GM19397 (cell line): ENCODE results near the gene OBP2B.
"Not testable (repeated sequence)": the region's sequence is repeated elsewhere in the genome, so short reads cannot be mapped to it uniquely, and the experiment has no call there.

Experiments
- ATAC-seq: cut with Tn5 transposase; IDR thresholded peaks from one replicate; pipeline ENCODE4 v1.9.1; 2021; ENCODE audit warnings: mild to moderate bottlenecking, moderate library complexity; ENCODE audit not compliant: unreplicated experiment

Gene OBP2B

GRCh38 chr9:133208880-133209300 lies at the start of gene OBP2B:
OBP2B (minus strand) TSS chr9:133209250; CDS start chr9:133209199, 51 bp downstream.
- ATAC-seq, result not testable (repeated sequence)

DNA sequence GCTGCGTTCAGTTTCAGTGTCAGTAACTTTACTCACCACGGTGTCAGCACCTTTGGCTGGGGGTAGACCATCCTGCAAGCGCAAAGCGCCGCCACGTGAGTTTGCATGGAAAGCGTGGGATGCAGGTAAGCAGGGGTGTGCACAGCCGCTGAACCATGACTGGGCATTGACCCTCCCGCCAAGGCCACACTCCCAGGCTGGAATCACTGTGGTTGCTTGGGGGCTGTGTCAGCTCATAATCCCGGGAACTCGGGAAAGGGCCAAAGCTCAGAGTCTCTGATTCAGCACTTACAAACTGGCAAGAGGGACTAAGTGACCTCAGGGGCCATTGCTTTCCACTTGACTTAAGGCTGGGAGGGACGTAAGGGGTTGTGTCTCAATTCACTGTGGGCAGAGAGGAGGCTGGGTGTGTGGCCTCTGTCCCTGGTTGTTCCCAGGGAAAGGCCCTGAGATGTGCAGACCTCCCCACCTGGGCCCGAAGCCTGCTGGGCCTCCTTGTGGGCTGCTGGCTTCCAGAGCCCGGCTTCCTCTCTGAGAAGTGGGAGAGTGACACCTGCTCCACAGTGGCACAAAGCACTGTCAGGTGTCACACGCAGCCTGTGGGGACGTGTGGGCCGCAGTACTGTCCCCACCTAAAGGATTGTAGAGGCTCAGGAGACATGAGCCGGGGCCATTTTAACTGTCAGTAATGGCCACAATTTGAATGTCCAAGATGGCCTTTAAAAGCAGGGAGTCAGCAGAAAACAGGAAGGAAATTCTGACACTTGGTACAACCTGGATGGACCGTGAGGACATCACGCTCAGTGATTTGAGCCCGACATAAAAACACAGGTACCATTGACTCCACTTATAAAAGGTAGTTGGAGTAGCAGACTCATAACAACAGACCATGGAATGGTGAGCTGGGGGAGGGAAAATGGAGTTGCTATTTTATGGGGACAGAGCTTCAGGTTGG lies 49.3 kb upstream of the OBP2B start:
- no peak for ATAC-seq

DNA sequence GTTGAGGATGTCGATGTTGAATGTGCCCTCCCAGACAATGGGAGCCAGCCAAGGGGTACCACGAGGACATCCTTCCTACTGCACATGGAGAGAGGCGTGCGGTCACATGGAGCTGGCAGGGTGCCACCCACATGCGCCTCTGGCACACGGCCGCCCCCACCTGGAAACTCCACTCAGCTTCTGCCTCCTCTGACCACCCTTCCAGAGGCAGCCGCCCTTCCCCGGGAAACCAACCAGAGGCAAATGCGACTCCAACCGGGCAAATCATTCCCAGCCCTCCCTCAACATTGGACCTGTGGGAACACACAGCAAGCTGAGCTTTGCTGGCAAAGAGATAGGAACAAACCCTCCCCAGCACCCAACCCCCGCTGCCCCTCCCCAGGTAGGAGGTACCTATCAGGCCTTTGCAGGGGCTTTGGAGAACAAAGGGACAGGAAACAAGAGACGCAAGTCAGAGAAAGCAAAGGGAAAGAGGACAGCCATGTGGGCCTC lies 48.5 kb upstream of the OBP2B start:
- ATAC-seq, result no peak

GRCh38 chr9:133256686-133257091 lies 47.6 kb upstream of the OBP2B start:
- ATAC-seq, result no peak

DNA sequence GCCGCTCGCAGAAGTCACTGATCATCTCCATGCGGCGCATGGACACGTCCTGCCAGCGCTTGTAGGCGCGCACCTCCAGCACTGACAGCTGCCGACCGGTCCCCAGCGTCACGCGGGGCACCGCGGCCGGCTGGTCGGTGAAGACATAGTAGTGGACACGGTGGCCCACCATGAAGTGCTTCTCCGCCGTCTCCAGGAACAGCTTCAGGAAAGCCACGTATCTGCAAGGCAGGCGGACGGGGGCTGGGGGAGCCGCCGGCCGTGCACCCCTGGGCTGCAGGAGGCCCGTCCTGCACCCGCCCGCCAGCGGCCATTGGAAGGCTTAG lies 47.0 kb upstream of the OBP2B start:
- no peak for ATAC-seq

DNA sequence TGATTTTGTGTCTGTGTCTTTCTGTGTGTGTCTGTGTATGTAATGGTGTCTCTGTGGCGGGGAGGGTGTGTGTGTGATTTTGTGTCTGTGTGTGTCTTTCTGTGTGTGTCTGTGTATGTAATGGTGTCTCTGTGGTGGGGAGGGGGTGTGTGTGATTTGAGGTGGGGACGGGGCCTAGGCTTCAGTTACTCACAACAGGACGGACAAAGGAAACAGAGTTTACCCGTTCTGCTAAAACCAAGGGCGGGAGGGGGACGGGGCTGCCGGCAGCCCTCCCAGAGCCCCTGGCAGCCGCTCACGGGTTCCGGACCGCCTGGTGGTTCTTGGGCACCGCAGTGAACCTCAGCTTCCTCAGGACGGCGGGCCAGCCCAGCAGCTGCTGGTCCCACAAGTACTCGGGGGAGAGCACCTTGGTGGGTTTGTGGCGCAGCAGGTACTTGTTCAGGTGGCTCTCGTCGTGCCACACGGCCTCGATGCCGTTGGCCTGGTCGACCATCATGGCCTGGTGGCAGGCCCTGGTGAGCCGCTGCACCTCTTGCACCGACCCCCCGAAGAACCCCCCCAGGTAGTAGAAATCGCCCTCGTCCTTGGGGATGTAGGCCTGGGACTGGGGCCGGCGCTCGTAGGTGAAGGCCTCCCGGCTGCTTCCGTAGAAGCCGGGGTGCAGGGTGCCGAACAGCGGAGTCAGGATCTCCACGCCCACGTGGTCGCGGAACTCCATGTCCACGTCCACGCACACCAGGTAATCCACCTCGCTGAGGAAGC lies 46.5 kb upstream of the OBP2B start:
- no peak for ATAC-seq

GRCh38 chr9:133254471-133254870 lies 45.4 kb upstream of the OBP2B start:
- no peak for ATAC-seq

DNA sequence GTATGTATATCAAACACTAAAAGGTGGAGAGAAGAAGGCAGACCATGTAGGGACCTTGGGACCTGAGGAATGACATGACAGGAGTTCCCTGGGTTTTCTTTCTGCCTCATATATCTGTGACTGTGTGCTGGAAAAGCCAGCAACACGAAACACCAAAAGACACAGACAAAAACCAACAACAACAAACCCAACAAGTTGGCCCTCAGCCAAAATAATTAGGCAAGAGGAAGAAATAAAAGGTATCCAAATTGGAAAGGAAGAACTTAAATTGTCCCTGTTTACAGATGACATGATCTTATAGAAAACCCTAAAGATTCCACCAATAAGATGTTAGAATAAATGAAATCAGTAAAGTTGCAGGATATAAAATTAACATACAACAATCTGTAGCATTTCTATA lies 44.2 kb upstream of the OBP2B start:
- no peak for ATAC-seq

- ATAC-seq, result no peak
Measured at GRCh38 chr9:133252301-133253020, 43.4 kb upstream of the OBP2B start.

DNA sequence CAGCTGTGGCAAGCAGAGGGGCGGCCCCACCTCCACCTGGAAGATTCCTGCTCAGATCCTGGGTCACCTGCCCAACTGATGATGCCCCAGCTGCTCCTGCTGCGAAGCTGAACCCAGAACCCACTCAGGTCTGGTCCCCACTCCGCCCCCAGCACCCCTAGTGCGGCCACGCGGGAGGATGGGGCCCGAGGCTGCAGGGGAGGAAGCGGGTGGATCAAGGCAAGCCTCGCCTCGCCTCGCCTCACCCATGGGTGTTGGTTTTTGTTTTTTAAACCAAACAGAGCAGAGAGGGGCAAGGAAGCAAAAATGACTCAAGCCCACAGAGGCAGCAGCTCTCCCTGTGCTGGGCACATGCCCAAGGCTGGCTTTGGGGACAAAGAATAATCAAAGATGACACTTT lies 42.7 kb upstream of the OBP2B start:
- no peak for ATAC-seq

GRCh38 chr9:133251221-133251620 lies 42.2 kb upstream of the OBP2B start:
- not testable (repeated sequence) for ATAC-seq

DNA sequence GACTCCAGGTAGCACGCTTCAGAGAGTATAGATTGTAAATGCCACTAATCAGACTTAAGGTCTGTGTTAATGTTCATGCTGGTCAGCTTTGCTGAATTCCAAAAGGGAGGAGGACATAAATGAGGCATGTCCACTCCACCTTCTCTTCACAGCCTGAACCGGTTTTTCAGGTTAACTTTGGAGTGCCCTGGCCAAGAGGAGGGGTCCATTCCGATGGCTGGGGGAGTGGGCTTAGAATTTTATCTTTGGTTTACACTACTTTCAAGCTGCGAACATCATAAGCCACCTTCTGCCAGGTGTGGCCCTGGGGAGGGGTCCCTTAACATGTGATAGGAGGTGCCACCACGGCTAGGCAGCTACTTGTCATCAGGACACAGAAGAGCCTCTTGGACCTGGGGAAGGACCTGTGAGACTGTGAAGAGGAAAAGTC lies 41.7 kb upstream of the OBP2B start:
- no peak for ATAC-seq

GRCh38 chr9:133249337-133249736 lies 40.3 kb upstream of the OBP2B start:
- no peak for ATAC-seq

GRCh38 chr9:133248726-133249295 lies 39.8 kb upstream of the OBP2B start:
- ATAC-seq, result no peak

DNA sequence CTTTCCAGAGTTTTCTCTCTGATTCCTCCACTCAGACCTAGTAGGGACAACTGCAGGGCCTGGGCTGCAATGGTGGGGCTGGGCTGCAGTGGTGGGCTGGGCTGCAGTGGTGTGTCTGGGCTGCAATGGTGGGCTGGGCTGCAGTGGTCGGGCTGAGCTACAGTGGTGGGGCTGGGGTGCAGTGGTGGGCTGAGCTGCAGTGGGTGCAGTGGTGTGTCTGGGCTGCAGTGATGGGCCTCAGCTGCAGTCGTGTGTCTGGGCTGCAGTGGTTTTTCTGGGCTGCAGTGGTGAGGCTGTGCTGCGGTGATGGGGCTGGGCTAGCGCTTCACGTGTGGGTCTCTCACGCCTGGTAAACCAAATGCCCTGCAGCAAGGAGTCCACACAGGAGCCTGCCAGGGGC lies 38.6 kb upstream of the OBP2B start:
- ATAC-seq, result no peak

DNA sequence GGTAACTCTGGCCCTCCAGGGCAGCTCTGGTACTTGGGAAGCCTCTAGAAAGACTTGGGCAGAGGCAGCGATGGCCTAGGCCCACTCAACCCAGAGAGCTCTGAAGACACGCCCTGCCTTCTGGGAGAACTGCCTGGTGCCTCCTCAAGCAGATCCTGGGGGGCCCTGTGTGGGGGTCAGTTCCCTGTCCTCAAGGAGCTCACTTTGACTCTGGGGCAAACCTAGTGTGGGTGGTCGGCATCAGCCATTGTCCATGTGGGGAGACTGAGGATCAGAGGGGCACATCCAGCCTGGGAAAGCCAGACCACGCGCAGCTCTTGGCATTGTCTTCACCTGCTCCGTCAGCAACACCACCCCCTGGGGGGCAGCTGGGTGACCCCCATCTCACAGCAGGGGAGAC lies 37.9 kb upstream of the OBP2B start:
- no peak for ATAC-seq

- ATAC-seq, result no peak
Measured at GRCh38 chr9:133246562-133246961, 37.5 kb upstream of the OBP2B start.

DNA sequence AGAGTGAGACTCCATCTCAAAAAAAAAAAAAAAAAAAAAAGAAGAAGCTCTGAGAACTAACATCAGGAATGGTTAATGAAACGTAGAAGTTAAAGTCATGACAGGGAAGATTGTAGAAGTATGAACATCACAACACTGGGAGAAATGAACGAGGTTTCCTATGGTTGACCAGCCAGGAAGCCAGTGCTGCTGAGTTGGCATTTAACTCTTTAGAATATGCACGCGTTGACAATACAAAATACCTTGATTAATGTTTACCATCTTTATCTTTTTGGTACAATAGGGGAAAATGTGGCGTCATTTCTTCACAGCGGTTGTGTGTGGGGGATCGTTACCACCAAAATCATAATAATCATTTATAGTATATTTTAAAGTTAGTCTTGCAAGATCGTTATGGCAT lies 33.9 kb upstream of the OBP2B start:
- no peak for ATAC-seq

DNA sequence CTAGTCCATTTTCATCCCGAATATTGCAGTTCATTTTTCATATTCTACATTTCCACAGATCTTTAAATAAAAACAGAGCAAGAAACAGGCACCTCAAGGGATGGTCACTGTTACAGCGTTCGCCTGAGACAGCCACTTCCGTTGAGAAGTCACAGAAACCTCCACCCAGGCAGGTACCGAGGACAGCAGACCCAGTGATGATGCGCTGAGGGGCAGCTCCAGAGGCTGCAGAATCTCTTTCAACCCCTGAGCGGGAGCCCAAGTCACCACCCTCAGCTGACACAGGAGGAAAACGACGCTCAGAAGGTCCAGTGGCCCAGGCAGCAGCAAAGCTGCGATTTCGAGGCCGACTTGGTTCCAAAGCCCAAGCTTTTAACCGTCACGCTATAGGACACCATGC lies 33.2 kb upstream of the OBP2B start:
- no peak for ATAC-seq

DNA sequence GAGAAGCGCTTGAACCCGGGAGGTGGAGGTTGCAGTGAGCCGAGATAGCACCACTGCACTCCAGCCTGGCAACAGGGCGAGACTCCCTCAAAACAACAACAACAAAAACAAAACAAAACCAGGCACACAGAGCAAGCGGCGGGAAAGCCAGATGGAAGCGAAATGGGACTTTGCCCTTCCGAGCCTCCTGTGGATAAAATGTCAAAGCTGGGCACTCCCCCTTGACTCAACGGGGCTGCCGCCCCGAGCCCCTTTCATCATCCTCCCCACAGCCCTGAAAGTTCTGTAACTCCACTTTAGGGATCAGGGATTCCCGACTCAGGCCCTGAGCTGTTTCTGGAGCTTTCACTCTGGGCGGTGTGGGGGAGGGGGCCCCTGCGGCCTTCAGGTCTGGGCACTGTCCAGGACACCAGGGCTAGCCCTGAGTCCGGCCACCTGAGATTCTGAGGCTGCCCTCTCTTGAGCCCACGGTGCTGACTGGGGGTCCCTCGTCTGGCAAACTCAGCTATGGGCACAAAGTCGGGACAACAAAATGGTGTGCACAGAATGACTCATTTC lies 30.6 kb upstream of the OBP2B start:
- no peak for ATAC-seq
